NCI-H524 treated with DMSO at 0.1 percent for 48 hours (cell line): ENCODE data around the gene ACSL1.

ENCODE experiments used
- DNase-seq: peaks from one replicate; lab custom pipeline; 2025; lab: John Stamatoyannopoulos, UW

Gene ACSL1

DNA sequence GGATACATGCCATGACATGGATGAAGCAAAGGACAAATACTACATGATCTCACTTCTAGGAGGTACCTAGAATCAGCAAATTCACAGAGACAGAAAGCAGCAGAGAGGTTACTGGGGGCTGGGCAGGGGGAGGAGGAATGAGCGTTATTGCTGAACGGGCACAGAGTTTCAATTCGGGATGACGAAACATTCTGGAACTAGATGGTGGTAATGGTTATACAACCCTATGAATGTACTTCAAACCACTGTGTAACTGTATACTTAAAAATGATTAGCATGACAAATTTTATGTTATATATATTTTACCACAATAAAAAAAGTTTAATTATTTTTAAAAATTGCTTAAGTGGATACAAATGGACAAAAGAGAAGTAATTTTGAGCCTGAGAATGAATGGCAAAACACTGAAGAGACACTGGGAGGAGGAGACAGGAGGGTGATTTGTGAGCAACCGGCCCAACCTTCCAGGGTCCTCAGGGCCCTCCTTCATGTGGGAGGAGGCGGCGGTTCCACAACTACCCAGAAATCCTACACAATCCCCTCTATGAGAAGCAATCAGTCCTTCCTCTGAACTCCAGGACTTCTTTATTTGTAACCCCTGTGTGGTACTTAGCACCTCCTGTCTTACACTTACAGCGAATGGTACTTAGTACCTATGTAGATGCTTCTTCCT lies 14.1 kb downstream of the ACSL1 start:
- DNase-seq = no peak

DNA sequence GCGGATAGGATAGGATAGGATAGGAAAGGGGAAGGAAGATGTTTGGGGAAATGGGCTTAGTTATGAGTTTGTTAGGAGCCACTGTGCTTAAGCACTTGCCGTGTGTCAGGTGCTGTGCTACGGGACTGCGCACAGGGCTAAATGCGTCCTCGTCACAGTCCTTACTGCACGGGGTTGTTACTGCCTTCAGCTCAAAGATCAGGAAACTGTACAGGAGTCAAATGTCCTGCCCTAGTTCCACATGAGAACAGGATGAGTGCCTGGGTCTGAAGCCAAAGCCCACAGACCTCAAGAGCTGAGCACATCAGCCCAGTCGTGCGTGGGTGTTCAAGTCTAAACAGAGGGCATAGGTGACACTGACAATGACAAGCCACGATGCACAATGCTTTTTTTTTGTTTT lies 15.0 kb downstream of the ACSL1 start:
- no peak for DNase-seq

DNA sequence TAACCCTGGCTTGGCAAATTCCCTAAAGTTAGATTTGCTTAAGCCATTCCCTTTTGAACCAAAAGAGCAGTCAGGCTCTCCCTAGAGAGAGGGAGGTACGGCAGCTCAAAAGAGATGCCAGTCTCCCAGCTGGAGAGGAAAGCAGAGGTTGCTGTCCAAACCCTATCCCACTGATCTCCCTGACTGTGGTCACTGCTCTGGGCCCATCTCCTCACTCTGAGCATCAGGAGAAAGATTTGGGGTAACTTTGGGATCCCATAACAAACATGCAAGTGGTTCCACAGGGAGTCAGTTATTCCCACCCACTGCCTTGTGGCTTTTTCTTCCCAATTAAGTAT lies 17.1 kb downstream of the ACSL1 start:
- no peak for DNase-seq

DNA sequence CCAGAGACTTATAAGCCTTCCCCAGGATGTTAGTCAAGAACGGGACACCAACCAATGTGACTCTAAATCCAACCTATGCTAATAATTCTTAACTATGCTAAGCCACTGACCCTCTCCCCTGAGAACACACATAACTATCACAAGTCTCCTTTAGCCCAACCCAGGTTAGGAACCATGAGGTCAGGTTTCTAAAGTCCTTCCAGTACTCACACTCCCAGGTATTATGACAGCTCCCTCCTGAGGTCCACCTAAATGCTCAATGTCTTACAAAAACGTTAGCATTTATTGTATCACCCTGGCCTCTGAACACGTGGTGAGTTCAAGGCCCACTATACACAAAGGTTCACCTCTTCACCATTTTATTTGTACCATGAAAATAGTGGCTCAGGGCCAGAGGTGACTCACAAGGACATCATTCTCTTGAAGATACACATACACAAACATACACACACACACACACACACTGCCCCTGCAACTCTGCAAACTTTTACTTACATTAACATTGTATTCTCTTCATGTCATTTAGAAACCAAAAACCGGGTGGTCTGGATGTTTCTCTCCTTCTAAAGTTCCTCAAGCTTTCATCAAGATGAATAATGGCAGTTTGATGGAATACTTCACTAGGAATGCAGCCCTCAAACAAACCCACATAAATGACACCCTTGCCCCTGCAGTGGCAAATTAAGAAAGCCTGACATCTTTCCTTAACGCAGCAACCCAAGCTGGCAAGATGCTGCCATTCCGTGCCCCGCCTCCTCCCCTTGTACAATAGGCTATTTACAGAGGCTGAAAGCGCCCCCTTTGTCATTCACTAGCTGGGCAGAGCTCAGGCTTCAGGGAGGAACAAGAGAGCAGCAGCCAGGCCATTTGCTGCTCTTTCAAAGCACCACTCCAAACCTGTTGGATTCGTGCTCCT lies 17.7 kb downstream of the ACSL1 start:
- no peak for DNase-seq

DNA sequence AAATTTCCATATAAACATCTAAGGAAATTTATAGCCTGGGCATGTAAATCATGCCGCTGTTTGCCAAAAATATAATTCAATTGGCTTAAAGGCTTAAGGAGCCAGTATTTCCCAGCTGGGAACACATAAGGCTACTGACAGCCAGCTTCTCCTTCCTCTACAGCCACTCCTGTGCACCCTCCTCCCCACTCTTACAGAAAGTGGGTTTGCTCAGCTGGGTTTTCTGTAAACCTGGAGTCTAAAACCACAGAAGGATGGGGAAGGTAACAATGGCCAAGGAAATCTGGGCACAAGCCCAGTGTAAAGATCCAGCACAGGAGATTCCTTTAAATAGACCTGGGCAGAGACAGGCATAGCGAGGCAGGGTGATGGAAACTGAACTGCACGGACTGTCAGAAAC lies 18.5 kb downstream of the ACSL1 start:
- no peak for DNase-seq

DNA sequence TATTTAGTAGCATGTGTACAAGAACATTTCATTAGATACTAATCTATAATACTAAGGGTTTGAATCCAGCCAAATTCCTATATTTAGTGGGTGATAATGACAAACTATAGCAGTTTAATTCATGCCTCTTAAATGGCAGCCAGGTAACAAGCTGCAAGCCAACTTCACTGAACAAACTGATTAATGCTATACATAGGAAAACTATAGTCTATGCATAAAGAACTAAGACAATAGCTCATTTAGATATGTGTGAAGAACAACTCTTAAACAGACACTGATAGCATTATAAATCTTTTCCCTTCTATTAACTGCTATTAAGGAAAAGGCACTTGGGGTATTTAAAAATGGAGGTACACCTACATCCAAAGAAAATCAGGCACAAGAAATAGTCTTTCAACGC lies 19.1 kb downstream of the ACSL1 start:
- DNase-seq = no peak

DNA sequence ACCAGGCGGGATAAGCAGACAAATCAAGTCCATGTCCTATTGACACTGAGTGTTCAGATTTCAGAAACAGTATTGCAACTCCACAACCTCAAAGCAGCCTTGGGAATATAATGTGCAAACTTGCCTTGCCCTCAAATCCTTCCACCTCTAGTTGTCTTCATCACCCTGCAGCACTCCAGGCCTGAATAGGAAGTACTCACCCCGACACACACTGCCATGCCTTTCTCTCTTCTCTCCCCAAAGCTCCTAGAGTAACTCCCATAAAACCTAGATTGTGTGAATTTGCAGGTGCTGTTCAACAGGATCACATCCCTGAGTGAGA lies 19.6 kb downstream of the ACSL1 start:
- DNase-seq = no peak

DNA sequence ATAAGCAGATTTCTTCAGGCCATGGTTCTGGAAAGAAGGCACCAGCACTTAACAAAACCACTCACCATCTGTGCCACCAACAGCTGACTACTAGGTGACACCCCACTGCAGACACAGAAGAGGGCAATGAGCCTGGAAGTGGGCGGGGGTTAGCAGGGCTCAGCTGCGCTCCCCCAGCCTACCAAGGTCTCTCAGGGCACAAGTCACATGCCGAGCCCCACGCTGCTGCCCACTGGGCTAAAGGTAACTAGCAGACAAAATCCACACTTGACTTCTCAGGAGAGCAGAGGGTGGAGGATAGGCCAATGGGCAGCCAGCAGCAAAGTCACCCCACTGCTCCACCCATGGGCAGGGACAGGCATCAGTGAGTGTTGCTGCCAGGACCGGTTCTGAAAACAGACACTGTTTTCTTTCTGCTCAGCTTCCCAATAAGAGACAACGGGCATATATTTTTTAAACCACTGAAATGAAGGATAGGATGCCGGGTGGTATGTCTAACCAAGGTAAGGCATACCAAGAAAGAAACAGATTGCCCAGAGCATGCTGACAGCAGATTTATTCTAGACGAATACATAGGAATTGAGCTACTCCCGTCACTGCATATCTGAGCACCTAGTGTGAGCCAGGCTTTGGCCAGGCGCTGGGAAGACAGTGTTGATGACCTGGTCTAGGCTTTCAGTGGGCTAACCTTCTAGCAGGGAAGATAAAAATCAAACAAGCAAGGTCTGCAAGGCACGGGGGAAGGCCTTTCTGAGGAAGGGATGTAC lies 20.1 kb downstream of the ACSL1 start:
- peak; percentile 71 for DNase-seq

DNA sequence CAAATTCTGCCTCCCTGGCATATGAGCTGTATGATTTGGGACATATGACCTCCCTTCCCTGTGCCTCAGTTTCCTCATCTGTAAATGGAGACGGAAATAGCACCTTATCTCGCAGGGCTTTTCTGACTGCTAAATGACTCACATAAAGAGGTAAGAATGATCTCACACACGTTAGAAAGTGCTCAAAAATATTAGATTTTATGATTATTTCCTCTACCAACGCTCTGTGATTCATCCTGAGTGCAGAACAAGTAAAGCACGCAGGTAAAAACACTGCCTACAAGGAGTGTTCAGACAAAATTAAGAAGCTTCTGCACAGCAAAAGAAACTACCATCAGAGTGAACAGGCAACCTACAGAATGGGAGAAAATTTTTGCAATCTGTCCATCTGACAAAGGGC lies 21.1 kb downstream of the ACSL1 start:
- no peak for DNase-seq

DNA sequence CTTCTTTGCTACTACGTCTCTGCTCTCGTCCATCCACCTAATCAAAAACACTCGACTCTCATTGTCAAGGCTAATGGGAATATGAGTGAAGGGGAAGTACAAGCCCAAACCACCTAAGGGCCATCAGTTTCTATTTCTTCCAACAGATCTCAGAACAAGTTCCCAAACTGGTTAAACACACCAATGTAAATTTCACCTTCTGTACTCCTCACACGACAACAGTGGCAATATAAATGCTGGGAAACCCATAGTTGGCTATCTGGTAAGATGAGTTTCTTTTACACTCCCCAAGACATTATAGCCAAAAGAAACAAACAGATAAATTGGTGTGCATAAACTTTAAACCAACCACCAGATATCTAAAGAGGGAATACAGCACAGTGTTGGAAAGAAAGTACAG lies 21.9 kb downstream of the ACSL1 start:
- DNase-seq = no peak

DNA sequence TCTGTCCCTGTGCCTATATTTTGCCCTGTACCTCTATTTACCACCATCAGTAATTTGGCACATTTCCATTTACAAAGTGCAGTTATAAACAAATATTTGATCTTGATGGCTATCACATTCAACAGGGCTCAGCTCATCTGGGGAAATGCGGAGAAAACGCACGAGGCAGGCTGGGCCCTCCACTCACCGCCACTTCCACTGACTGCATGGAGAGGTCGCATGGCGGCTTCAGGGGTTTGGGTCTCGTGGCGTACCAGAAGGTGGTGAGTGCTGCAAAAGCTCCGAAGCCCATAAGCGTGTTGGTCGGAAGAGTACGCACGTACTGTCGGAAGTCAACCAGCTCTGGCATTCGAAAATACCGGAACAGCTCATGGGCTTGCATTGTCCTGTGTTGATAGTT lies 22.6 kb downstream of the ACSL1 start:
- no peak for DNase-seq

DNA sequence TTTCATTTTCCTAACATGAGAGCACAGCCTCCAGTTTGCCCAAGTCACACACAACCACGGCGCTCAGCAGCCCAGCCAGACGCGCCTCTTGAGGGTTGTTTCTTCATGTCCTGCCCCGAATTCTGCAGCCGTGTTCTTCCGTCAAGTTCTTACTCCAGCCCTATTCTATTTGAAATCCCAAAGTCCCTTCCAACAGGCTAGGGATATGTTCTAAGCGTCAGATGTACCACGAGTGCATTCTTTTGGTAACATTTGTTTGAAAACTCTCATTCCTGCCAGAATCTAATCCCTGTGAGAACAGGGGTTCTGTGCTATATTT lies 23.1 kb downstream of the ACSL1 start:
- DNase-seq = no peak

DNA sequence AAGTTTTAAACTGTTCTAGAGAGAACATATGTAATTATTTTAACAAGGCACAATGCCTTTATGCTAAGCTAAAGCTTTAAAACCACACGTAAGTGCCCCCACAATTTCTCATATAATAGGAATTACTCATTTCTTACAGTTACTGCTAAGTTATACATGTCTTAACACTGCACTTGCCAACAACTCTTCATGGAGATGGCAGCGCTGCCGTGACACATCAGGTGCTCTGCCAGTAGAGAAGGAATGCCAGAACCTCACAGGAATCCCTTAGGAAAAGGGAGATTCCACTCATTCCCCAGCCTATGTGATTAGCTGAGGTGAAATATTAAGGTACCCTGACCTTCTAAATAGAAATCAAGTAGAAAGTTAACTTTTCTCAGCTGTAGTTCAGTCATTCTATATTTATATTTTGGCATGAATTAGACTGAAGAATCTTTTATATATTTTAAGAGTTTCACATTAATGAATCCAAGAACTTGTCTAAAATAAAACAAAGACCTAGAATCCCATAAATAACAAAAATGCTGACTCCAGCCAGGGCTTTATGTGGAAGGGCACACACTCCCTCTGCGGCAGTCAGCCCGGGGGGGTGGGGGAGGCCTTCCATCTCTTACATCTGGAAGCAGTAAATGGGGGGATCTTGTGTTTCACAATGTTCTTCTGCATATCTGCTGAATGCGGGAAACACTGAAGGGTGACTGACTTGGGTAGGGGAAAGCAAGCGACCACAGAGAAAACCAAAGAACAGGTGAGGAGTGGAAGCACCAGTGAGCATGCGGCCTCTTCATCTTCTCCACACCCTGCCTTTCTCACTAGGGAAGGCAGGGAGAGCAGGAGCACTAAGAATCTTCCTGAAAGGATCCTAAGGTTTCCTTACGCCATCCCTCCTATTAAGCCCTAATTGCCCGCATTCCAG lies 23.7 kb downstream of the ACSL1 start:
- DNase-seq = no peak

DNA sequence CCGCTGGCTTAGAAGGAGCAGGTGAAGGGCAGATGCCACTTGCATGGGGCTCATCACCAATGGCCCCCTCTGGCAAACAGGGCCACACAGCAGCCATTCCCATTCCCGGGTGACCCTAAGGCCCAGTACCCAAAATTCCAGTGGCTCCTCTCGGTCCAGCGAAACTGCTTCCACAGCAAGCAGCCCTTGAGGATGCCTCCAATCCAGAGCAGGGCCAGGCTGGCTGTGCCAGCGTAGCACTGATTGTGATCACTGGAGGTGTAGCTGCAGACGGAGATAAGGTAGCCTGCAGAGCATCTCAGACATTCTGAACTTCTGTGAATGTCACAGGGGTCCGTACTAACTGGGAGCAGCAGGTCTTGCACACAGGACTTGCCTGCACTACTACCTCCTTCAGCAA lies 27.3 kb downstream of the ACSL1 start:
- DNase-seq = no peak

DNA sequence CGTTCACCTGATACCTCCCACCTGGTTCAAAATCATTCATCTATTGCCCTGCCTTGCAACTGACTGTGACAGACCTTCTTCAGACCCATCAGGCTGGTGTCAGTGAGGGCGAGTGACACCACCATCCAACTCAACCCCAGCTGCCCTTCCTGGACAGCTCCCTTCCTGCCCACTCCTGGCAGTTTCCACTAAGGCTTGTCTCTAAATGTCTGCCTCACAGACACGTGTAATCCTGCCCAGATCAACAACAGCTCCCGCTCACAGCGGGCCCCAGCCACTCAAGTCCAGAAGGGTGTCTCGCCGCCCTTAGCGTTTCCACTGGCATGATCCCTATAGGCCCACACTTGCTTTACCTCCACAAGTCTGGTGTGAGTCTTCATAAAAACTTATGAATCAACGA lies 28.9 kb downstream of the ACSL1 start:
- no peak for DNase-seq

DNA sequence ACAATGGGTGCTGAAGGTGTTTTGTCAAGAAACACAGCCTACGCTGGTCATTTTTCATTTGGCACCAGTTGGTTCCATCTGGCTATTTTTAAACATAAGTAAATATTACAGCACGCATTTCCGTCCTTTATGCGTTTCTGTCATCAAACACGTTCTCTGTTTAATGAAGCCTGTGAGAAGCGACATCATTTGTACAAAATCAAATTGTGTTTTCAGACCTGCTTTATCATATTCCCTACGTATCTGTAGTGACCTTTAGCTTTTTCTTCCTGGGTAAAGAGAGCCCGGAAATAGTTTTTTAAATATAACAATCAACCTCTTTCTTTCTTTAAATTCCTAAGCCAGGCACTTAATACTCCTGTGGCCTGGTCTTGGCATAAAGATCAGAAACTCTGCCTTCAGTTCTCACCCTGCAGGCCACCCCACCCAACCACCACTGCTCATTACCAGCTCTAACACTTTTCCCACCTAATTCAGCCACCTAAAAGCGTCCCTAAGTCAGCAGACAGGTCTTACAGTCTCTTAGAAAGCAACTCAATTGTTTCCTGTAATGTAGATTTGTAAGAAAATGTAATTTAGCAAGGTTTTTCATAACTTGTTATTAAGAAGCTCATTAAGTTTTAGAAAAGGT lies 30.4 kb downstream of the ACSL1 start:
- DNase-seq = no peak

DNA sequence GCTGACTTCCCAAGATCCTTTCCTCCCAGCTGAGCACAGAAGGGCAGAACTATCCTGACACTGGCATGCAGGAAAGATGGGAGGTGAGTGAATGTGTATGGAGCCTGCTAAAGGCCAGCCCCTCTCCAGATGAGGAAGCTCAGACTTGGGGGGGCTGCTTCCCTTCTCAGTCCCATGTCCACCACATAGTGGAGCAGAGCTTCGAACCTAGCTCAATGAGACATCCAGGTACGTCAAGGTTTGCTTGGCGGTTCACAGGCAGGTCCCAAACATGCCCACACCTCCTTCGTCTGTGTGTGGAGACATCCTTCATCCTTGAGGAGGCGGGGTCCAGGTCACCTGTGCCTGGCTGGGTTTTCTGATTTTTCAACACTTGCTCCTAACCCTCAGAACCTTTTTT lies 31.3 kb downstream of the ACSL1 start:
- DNase-seq = no peak

DNA sequence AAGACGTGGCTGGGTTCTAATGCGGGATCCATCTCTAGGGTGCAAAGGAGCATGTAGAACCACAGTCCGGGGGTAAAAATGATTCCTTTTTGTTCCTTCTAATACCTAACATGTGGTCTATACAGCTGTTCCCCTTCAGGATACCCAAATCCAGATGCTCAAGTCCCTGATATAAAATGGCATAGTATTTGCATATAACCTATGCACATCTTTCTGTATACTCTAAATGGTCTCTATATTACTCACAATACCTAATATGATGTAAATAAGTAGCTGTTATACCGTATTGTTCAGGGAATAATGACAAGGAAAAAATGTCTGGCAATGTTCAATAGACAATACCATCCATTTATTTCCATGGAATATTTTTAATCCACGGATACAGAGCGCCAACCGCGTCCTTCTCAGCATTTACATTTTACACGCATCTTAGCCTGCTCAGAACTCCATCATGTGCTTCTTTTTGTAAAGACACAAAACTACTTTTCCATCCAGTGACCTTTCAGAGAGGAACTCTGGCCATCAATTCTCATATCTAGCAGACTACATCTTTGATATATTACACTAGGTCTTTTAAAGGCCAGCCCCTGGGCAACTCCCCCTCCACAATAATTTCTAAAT lies 31.9 kb downstream of the ACSL1 start:
- no peak for DNase-seq

DNA sequence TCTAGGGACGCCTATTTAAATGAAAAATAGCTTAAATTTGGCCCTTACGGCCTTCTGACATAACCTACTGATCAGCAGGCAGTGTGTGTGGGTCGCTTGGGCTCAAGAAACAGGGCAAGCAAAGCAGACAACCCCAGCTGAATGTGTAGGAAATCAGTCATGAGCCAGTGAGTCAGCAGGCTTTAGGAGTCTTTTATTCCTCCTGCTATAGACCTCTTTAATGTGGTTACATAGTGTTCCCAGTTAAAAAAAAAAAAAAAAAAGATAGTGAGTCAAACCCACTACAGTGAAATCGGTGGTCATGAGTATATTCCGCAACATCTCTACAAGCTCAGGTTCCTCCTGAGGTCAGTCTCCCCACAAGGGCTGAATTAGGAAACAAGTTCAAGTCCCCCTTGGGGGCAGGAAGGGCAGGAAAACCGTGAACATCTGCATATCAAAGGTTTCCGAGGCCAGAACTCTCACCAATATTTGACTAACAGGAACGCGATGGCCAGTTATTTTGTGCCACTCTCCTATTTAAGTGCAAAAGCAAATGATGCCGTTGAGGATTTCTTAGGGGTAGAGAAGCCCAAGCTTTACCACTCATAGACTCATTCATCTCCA lies 32.7 kb downstream of the ACSL1 start:
- no peak for DNase-seq

DNA sequence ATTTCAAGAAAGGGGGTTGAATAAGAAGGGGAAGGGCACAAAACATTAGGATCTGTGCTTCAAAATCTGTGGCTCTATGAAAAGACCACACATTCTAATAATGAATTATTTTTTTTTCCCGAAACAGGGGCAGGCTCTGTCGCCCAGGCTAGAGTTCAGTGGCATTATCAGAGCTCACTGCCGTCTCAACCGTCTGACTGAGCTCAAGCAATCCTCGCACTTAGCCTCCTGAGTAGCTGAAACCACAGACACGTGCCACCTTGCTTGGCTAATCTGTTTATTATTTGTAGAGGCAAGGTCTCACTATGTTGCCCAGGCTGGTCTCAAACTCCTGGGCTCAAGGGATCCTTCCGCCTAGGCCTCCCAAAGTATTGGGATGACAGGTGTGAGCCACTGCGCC lies 33.4 kb downstream of the ACSL1 start:
- no peak for DNase-seq

DNA sequence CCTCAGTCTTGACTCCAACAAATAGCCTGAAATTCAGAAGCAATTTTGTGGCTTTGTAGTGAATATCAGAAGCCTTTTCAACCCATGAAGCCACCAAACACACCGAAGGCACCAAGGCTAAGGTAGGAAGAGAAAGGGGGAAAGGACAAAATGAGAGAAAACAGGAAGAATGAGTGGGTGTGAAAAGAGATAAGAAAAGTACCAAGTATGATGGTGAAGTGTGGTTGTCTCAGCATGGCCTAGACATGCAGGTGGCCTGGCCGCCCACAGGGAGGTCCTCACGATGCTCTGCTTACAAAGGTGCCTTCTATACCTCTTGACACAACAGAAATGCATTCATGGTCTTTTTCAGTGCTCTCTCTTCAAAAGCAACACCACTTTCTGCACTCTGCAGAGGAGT lies 34.9 kb downstream of the ACSL1 start:
- DNase-seq = no peak
